Loucy (cell line): ENCODE data around the gene LBH.

Experiments
- H2AFZ ChIP-seq: fragments of 200-600 bp; sonication (generic); 2 replicates; pipeline ENCODE4 v1.6.0; 2016; ENCODE audit warnings: antibody characterized with exemption, mild to moderate bottlenecking, low read length, moderate library complexity
- H3F3A ChIP-seq: fragments of 200-600 bp; 2 replicates; pipeline ENCODE4 v1.6.0; 2016; ENCODE audit warnings: antibody characterized with exemption, low read depth, mild to moderate bottlenecking
- H3K27me3 ChIP-seq: fragments of 200-600 bp; sonication (generic); 2 replicates; pipeline ENCODE4 v1.6.1; 2014; ENCODE audit warnings: low read length, mild to moderate bottlenecking; ENCODE audit not compliant: insufficient read depth, poor library complexity, severe bottlenecking
- H3K36me3 ChIP-seq: fragments of 200-600 bp; sonication (generic); 2 replicates; pipeline ENCODE4 v1.6.1; 2016; ENCODE audit warnings: low read length; ENCODE audit not compliant: insufficient read depth
- H3K4me1 ChIP-seq: fragments of 200-600 bp; sonication (generic); 2 replicates; pipeline ENCODE4 v1.5.1; 2014; ENCODE audit warnings: low read length, mild to moderate bottlenecking; ENCODE audit not compliant: insufficient read depth, poor library complexity, severe bottlenecking
- H3K4me2 ChIP-seq: fragments of 200-600 bp; sonication (generic); 2 replicates; pipeline ENCODE4 v1.6.0; 2014; ENCODE audit warnings: antibody characterized with exemption, low read length, low read depth, mild to moderate bottlenecking; ENCODE audit not compliant: poor library complexity, severe bottlenecking
- H3K4me3 ChIP-seq: fragments of 200-600 bp; sonication (generic); 2 replicates; pipeline ENCODE4 v1.5.1; 2014; ENCODE audit warnings: low read length, mild to moderate bottlenecking, mixed read lengths; ENCODE audit not compliant: poor library complexity, severe bottlenecking
- H3K79me2 ChIP-seq: fragments of 200-600 bp; sonication (generic); 2 replicates; pipeline ENCODE4 v1.6.1; 2014; ENCODE audit warnings: low read length; ENCODE audit not compliant: insufficient read depth
- H3K9ac ChIP-seq: fragments of 200-600 bp; sonication (generic); 2 replicates; pipeline ENCODE4 v1.6.0; 2014; ENCODE audit warnings: mild to moderate bottlenecking, low read depth, low read length, moderate library complexity; ENCODE audit not compliant: poor library complexity, severe bottlenecking
- H3K9me2 ChIP-seq: fragments of 200-600 bp; sonication (generic); replicated peaks from 2 replicates; pipeline ENCODE4 v1.6.1; 2016; ENCODE audit warnings: low read depth, low read length, mixed read lengths
- H3K9me3 ChIP-seq: fragments of 200-600 bp; sonication (generic); 2 replicates; pipeline ENCODE4 v1.6.1; 2014; ENCODE audit warnings: mild to moderate bottlenecking, antibody characterized with exemption, low read length, low read depth; ENCODE audit not compliant: insufficient read depth
- H4K20me1 ChIP-seq: fragments of 200-600 bp; sonication (generic); 2 replicates; pipeline ENCODE4 v1.6.0; 2014; ENCODE audit warnings: antibody characterized with exemption, low read length, mild to moderate bottlenecking; ENCODE audit not compliant: insufficient read depth, poor library complexity, severe bottlenecking
- EZH2phosphoT487 ChIP-seq: fragments of 200-600 bp; IDR thresholded peaks from 2 replicates; pipeline ENCODE4 v1.6.1; 2018; ENCODE audit warnings: antibody characterized with exemption, mild to moderate bottlenecking, moderate library complexity, borderline replicate concordance
- TF ChIP-seq, protein P1 (sequence below): fragments of 200-600 bp; sonication (generic); conservative IDR thresholded peaks from 2 replicates; pipeline ENCODE4 v1.5.1; 2014; ENCODE audit warnings: mild to moderate bottlenecking, antibody characterized with exemption, low read length

The LBH gene

DNA sequence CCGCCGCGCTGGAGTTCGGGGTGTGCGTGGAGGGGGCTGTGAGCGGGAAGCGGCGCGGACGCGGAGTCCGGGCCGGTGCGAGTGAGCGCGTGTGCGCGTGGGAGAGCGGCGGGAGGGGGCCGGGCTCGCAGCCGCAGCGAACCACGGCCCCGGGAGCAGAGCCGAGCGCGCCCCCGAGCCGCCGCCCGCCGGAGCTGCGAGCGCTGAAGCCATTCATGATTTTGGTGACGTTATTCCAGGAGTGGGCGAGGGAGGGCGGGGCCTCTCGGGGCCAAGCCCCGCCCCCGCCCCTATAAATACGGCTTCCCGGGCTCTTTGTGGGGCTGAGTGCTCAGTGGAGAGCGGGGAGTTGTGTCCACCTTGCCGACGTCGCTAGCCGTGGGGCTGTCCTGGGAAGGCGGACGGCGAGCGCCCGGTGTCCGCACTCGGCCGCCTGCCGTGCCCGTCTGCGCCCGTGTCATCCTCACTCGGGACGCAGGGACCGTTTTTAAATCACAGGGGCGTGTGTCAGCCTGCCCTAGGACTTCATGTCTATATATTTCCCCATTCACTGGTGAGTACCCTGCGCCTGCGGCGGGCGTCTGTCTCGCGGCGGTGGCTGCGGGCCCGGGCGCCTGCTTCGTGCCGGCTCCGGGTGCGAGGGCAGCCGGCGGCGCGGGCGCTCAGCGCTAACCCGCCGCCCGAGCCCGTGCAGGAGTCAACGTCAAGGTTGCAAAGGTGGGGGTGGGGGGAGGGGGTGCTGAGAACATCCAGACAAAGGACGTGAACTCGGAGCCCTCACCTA is at the start of gene LBH:
TSS of gene LBH (plus strand) at position 323 of the 784 bp plus-strand sequence. CDS start at position 528, 205 bp downstream.
- Histone ChIP-seq H3F3A (no peaks in the 10 kb centered on the region), H4K20me1 (peaks cover 37% of the 10 kb centered on the region), H3K36me3 (peaks cover 7% of the 10 kb centered on the region; the same call in 1 of the 2 replicates), H3K27me3 (no peaks in the 10 kb centered on the region), H3K9me3 (no peaks in the 10 kb centered on the region), H3K9me2 (no peaks in the 10 kb centered on the region), H2AFZ (peak within 1 kb of the TSS; percentile 90), H3K79me2 (peaks cover 40% of the 10 kb centered on the region), H3K9ac (peak within 1 kb of the TSS; percentile 92), H3K4me1 (peaks cover 42% of the 10 kb centered on the region), H3K4me2 (peak within 1 kb of the TSS; percentile 91), H3K4me3 (peak within 1 kb of the TSS; percentile 95)
- TF ChIP-seq EZH2phosphoT487: no peak
- TF ChIP-seq, protein P1, sequence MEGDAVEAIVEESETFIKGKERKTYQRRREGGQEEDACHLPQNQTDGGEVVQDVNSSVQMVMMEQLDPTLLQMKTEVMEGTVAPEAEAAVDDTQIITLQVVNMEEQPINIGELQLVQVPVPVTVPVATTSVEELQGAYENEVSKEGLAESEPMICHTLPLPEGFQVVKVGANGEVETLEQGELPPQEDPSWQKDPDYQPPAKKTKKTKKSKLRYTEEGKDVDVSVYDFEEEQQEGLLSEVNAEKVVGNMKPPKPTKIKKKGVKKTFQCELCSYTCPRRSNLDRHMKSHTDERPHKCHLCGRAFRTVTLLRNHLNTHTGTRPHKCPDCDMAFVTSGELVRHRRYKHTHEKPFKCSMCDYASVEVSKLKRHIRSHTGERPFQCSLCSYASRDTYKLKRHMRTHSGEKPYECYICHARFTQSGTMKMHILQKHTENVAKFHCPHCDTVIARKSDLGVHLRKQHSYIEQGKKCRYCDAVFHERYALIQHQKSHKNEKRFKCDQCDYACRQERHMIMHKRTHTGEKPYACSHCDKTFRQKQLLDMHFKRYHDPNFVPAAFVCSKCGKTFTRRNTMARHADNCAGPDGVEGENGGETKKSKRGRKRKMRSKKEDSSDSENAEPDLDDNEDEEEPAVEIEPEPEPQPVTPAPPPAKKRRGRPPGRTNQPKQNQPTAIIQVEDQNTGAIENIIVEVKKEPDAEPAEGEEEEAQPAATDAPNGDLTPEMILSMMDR: no peak

DNA sequence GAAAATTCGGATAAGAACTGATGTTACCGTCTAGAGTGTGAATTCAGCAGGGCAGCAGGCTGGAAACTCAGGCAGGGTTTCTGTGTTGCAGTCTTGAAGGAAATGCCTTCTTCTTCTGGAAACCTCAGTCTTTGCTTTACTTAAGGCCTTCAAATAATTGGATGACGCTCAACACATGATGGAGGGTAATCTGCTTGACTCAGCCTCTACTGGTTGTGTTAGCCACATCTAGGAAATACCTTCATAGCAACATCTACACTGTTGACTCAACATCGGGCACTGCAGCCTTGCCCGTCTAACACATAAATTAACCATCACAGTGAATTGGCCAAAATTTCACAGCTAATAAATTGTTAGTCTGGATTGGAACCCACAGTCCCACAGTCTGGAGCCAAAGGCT is 47.3 kb upstream of the LBH start:
- no peak overlapping the region for H3K4me2 ChIP-seq
- H3K9ac ChIP-seq: no peak overlapping the region
- no peaks in the 10 kb centered on the region for H4K20me1 ChIP-seq
- no peaks in the 10 kb centered on the region for H3F3A ChIP-seq
- no peak overlapping the region for H3K4me3 ChIP-seq
- H3K79me2 ChIP-seq: no peaks in the 10 kb centered on the region
- no peak overlapping the region for H2AFZ ChIP-seq
- no peaks in the 10 kb centered on the region for H3K9me2 ChIP-seq
- TF ChIP-seq EZH2phosphoT487: no peak
- TF ChIP-seq, protein P1: no peak
- H3K36me3 ChIP-seq: no peaks in the 10 kb centered on the region
- H3K9me3 ChIP-seq: no peaks in the 10 kb centered on the region
- H3K4me1 ChIP-seq: no peaks in the 10 kb centered on the region
- no peaks in the 10 kb centered on the region for H3K27me3 ChIP-seq

DNA sequence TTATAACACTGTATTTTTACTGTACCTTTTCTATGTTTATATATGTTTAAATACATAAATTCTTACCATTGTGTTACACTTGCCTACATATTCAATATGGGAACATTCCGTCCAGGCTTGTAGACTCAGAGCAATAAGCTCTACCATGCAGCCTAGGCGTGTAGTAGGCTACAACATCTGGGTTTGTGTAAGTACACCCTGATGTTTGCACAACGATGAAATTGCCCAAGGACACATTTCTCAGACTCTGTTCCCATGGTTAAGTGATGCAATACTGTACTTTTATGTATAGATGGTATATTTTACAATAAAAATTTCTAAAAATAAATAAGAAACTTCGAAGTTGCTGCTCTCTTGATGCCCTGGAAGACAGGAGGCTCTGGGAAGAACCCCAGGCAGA is 46.2 kb upstream of the LBH start:
- Histone ChIP-seq H3F3A (no peaks in the 10 kb centered on the region), H2AFZ (no peak overlapping the region), H3K36me3 (no peaks in the 10 kb centered on the region), H3K27me3 (no peaks in the 10 kb centered on the region), H3K4me3 (no peak overlapping the region), H3K79me2 (no peaks in the 10 kb centered on the region), H4K20me1 (no peaks in the 10 kb centered on the region), H3K4me1 (no peaks in the 10 kb centered on the region), H3K4me2 (no peak overlapping the region), H3K9me2 (no peaks in the 10 kb centered on the region), H3K9me3 (no peaks in the 10 kb centered on the region), H3K9ac (no peak overlapping the region)
- no peak for TF ChIP-seq EZH2phosphoT487
- TF ChIP-seq, protein P1: no peak
